NCI-H774 (cell line): ENCODE measurements around the gene UQCR10.

Experiments
- DNase-seq: peaks from one replicate; lab custom pipeline; 2025; lab: John Stamatoyannopoulos, UW

Gene UQCR10

GRCh38 chr22:29767171-29768051 is at the start of gene UQCR10:
UQCR10 (plus strand) TSS chr22:29767369; CDS start chr22:29767399, 30 bp downstream.
- peak; percentile 57 for DNase-seq

DNA sequence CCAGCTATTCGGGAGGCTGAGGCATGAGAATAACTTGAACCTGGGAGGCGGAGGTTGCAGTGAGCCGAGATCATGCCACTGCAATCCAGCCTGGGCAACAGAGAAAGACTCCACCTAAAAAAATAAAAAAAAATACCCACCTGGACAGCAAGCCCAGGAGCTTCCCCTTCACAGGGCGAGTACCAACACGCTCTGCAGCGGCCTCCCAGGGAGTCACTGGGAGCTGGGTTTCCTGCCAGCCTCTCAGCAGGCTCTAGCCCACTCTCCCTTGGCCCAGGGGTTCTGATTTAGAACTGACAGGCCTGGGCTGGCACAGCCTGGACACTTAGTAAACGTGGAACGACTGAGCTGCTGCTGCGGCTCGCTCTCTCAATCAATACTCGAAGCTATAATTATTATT is 49.4 kb upstream of the UQCR10 start:
- DNase-seq, result no peak

DNA sequence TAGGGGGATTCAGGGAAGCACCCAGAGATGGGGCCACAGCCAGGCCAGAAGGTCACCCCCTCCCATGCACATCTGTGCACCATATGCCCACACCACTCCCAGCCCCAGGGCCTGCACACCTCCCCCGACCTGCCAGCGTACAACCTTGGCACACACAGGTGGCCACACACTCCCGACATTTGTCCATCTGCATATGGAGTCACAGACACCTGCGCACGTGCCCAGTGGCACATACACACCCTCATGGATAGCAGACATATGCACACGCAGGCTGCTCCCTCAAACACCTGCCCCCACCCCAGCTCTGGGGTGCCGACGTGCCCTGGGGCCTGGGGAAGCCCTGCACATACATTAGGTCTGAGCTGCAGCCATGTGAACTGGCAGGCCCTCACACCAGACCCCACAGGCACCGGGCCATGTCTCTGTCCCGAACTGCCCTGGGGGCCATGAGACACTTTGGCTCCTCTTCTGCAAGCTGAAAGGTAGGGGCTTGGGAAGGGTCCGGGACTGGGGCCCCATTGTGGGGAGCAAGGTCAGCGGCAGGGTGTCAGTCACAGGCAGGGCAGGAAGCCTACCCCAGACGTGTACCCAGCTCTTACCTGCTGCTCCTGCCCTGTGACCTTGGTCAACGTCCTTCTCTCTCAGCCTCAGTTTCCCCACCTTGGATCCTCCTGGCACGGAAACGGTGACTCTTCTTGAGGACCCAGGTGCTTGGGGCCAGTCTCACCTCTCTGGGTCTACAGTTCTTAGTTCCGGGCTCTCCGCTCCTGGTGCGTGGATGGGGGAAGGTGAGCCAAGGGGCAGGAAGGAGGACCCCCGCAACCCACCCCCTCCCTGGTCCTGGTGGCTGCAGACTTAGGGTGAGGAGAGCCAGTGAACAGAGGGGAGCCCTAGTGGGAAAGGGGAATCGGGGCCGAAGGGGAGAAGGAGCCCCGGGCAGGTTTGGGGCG is 47.9 kb upstream of the UQCR10 start:
- no peak for DNase-seq

DNA sequence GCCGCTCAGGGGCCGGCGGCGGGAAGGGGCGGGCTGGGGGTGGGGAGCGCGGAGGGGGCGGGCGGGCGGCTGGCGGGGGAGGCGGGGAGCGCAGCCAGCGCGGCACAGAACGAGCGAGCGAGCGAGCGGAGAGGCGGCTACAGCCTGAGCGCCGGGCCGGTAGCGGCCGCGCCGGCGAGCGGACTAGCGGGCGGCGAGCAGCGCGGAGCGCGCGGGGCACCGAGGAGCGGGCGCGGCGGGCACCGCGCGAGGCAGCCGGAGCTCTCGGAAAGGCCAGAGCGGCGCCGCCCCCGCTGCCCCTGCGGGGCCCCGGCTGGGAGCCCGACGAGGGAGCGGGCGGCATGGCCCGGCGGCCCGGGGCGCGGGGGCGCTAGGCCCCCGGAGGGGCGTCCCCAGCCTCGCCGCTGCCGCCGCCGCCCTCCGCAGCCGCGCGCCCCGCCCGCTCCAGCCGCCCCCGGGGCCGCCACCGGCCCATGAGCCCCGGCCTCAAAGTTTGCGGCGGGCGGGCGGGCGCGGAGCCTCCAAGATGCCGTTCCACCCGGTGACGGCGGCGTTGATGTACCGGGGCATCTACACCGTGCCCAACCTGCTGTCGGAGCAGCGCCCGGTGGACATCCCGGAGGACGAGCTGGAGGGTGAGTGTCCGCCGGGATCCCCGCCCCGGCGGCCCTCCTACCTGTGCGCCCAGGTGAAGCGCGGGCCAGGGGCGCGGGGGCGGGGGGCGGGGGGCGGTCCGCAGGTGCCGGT is 47.1 kb upstream of the UQCR10 start, which contains the start of gene CABP7:
Gene CABP7, plus strand, starts transcription at position 105 of the 747 bp plus-strand sequence. Its CDS starts 422 bp downstream, at position 527.
- DNase-seq, result no peak

GRCh38 chr22:29720811-29721323 is 46.3 kb upstream of the UQCR10 start:
- DNase-seq, result no peak

DNA sequence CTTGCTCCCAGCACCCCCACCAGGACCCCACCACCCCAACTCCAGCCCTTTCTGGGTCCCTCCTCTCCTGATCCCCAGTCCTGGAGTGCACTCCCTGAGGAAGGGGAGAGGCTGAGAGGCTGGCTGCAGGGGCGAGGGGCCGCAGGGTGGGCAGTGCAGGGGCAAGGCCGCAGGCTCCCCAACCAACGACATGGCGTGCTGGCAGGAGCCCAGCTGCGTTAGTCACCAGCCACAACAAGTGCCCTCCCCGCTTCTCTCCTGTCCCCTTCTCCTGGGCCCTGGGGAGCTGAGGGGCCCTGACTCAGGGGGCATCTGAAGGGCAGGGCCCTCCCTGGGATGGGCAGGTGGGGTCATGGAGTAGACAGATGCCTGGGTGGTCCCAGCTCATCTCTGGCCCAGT is 45.0 kb upstream of the UQCR10 start:
- DNase-seq, result no peak

GRCh38 chr22:29722587-29722986 is 44.6 kb upstream of the UQCR10 start:
- no peak for DNase-seq

GRCh38 chr22:29723766-29724165 is 43.4 kb upstream of the UQCR10 start:
- DNase-seq, result no peak

- DNase-seq, result no peak
Observed at GRCh38 chr22:29724843-29725242, 42.3 kb upstream of the UQCR10 start.

- no peak for DNase-seq
Observed at GRCh38 chr22:29726106-29726505, 41.1 kb upstream of the UQCR10 start.

- no peak for DNase-seq
Observed at GRCh38 chr22:29726512-29727130, 40.5 kb upstream of the UQCR10 start.

- DNase-seq, result no peak
Observed at GRCh38 chr22:29727131-29727523, 40.0 kb upstream of the UQCR10 start.

GRCh38 chr22:29729161-29729560 is 38.0 kb upstream of the UQCR10 start:
- no peak for DNase-seq

GRCh38 chr22:29731058-29731850 is 35.9 kb upstream of the UQCR10 start:
- DNase-seq, result no peak

- no peak for DNase-seq
Observed at GRCh38 chr22:29732883-29733282, 34.3 kb upstream of the UQCR10 start.

DNA sequence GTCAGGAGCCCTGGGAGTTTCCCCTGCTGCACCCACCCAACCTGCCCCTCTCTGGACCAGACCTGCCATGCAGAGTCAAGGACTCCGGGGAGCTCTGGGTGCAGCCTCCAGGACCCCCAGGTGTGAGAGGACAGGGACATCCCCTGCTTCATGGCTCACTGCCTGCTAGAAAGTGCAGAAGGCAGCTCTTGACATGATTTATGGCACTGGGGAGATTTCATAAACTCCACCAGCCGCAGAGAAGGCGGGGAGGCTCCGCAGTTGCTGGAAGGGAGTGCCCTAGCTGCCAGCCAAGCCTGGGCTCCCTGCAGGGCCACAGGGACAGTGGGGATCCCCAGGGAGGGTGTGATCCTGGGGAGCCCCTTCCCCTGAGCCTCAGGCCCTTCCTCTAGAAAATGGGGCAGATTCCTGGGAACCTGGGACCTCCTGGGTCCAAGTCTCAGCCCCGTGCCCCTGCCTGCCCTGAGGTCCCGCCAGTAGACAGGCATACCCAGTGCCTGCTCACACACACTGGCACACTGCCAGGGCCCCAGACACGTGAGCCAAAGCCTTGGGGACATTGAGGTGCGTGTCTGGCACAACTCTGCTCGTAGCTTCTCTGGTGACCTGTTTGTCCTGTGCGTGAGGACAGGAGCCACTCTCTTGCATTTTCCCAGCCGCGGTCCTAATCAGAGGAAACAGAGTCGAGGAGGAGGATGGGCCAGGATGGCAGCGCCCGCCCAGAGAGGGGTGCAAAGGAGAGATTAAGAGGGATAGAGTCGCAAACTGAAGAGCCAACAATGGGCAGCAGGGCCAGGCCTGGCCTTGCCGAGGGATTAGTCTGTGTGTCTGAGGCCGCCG is 33.6 kb upstream of the UQCR10 start:
- DNase-seq, result peak; percentile 28

DNA sequence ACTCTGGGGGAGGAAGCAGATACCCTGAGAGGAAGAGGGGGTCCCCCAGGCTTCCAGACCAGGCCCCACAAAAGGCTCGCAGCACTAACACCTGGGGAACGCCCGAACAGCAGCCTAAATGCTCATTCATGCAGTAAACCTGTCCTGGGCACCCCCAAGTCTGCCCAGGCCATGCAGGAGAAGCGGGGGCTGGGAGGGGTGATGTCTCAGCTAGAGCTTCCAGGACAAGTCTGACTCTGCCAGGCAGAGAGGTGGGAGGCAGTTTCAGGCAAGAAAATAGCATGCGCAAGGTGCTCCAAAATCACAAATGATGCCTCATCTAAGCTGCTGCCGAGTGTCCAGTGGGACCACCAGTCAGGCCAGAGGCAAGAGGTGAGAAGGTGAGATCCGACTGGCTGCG is 32.8 kb upstream of the UQCR10 start:
- no peak for DNase-seq

- DNase-seq, result no peak
Observed at GRCh38 chr22:29734838-29735237, 32.3 kb upstream of the UQCR10 start.

DNA sequence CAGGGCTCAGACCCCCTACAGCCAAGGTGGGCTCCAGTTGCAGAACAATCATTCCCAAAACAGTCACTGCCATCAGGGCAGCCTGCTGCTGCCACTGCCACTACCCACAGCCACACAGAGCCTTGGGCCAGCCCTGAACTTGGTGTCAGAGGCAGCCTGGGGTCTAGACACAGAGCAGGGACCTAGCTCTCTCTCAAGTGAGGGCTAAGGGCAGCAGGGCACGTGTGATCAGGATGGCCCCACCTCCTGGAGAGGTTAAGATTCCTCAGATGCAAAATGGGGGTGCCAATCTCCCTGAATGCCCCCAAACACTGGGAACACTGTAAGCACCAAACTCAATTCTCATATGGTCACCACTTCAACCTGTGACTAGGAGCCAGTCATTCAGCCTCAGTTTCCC is 31.8 kb upstream of the UQCR10 start:
- DNase-seq, result no peak
